Uterus (tissue), 2 donors: Measurements from ENCODE around the gene TNNI3K.

Experiments used
- CTCF ChIP-seq, 4 experiments: fragments of 200-600 bp in 2 of 4; fragments of 450-650 bp in 2 of 4; sonication (generic) in 2 of 4; IDR thresholded peaks; one replicate each; pipeline ENCODE4 v1.5.1; 2016 to 2019; ENCODE audit warnings: antibody characterized with exemption in 4 of 4, mild to moderate bottlenecking in 2 of 4, moderate library complexity in 1 of 4
- POLR2A ChIP-seq, 2 donors: fragments of 450-650 bp; IDR thresholded peaks; one replicate each; pipeline ENCODE4 v1.6.1; 2016; ENCODE audit warnings: antibody characterized with exemption in 2 of 2, mild to moderate bottlenecking in 1 of 2, moderate library complexity in 1 of 2

GRCh38 chr1:74430342-74430934 is 195.3 kb downstream of the TNNI3K start:
- no peak for TF ChIP-seq CTCF (IDR thresholded peaks at IDR 0.05)
- TF ChIP-seq POLR2A (IDR thresholded peaks at IDR 0.05) = no peak
